ENCODE results near the gene PRKCH. TPM values are rescaled to one million over a fixed set of nuclear protein-coding genes. Genes with fewer than 3 reads are reported as not detected.

Gene PRKCH
- polyA plus RNA-seq, 2 of the 4 experiments (the other 2 are of a cell fraction), result 10.0 to 10.2 TPM

GRCh38 chr14:61368781-61369453 lies 47.5 kb downstream of the PRKCH start (continued):
- TF ChIP-seq, protein P1, sequence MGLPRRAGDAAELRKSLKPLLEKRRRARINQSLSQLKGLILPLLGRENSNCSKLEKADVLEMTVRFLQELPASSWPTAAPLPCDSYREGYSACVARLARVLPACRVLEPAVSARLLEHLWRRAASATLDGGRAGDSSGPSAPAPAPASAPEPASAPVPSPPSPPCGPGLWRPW (IDR thresholded peaks at IDR 0.05), result no peak
- no peak for TF ChIP-seq KDM1A (IDR thresholded peaks at IDR 0.05; ENCODE audit: low read depth)

DNA sequence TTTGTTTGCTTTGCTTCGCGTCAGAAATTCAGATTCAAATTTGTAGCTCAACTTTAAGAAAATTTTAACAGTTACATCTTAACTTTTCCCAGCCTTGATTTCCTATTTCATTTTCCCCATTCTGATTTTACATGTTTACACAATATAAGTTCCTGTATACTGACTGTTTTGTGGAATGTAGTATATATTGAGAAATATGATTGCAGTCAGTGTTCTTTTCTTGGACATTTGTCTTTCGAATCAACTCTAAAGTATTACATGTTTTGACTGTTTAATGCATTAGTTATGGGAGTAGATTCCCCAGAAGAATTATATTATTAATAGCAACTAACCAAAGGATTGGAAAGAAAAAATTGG lies 48.1 kb downstream of the PRKCH start:
- H3K4me1 ChIP-seq, result peaks cover 2% of the 10 kb centered on the region; the same call in 1 of the 3 replicates
- FAIRE-seq, result no peak
- H3K9me3 ChIP-seq, result peaks cover 12% of the 10 kb centered on the region
- TF ChIP-seq CTCF (IDR thresholded peaks at IDR 0.05), result no peak
- no peak for TF ChIP-seq POLR2A (IDR thresholded peaks at IDR 0.05; ENCODE audit: low read length)
- TF ChIP-seq ATOH8 (CRISPR knock-in tag; IDR thresholded peaks at IDR 0.05; ENCODE audit: low read depth), result no peak
- TF ChIP-seq FOSL2 (IDR thresholded peaks at IDR 0.05), result no peak
- TF ChIP-seq FOSL2 (CRISPR knock-in tag; IDR thresholded peaks at IDR 0.05), result no peak
- no peak for TF ChIP-seq MYC (IDR thresholded peaks at IDR 0.05; ENCODE audit: borderline replicate concordance, low read length)
- TF ChIP-seq, protein P2, sequence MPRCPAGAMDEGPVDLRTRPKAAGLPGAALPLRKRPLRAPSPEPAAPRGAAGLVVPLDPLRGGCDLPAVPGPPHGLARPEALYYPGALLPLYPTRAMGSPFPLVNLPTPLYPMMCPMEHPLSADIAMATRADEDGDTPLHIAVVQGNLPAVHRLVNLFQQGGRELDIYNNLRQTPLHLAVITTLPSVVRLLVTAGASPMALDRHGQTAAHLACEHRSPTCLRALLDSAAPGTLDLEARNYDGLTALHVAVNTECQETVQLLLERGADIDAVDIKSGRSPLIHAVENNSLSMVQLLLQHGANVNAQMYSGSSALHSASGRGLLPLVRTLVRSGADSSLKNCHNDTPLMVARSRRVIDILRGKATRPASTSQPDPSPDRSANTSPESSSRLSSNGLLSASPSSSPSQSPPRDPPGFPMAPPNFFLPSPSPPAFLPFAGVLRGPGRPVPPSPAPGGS (IDR thresholded peaks at IDR 0.05), result no peak
- TF ChIP-seq CEBPB (IDR thresholded peaks at IDR 0.05), result no peak
- no peak for TF ChIP-seq MAFK (IDR thresholded peaks at IDR 0.05; ENCODE audit: partially characterized antibody)
- TF ChIP-seq, protein P1 (IDR thresholded peaks at IDR 0.05), result no peak
- no peak for TF ChIP-seq NPAS2 (CRISPR knock-in tag; IDR thresholded peaks at IDR 0.05; ENCODE audit: borderline replicate concordance)
- TF ChIP-seq, protein P3, sequence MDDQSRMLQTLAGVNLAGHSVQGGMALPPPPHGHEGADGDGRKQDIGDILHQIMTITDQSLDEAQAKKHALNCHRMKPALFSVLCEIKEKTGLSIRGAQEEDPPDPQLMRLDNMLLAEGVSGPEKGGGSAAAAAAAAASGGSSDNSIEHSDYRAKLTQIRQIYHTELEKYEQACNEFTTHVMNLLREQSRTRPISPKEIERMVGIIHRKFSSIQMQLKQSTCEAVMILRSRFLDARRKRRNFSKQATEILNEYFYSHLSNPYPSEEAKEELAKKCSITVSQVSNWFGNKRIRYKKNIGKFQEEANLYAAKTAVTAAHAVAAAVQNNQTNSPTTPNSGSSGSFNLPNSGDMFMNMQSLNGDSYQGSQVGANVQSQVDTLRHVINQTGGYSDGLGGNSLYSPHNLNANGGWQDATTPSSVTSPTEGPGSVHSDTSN (IDR thresholded peaks at IDR 0.05), result no peak
- no peak for TF ChIP-seq FOSB (CRISPR knock-in tag; IDR thresholded peaks at IDR 0.05)
- TF ChIP-seq USF2 (IDR thresholded peaks at IDR 0.05), result no peak
- no peak for TF ChIP-seq JUN (IDR thresholded peaks at IDR 0.05)
- no peak for TF ChIP-seq HDAC2 (IDR thresholded peaks at IDR 0.05)
- TF ChIP-seq PHF8 (IDR thresholded peaks at IDR 0.05; ENCODE audit: borderline replicate concordance, low read depth), result no peak
- H3K4me3 ChIP-seq, result no peak overlapping the region
- ChIA-PET CTCF (interaction anchor here (1.0 kb wide), 1 partner anchor 9 kb away, joined by 3 read pairs; no protein-coding TSS in a partner anchor), POLR2A (interaction anchor here (0.6 kb wide), 1 partner anchor 31 kb away, joined by 3 read pairs; no protein-coding TSS in a partner anchor)
- no peak overlapping the region for H3K27ac ChIP-seq
- no peak for ATAC-seq
- H3K4me2 ChIP-seq, result no peak overlapping the region
- DNase-seq (ENCODE audit: low read depth in 1 of 2, low spot score in 1 of 2), result no peak
- 81% methylated on average over 3 of the region's 3 CpGs for WGBS (ENCODE audit: missing lambda C conversion rate)

GRCh38 chr14:61372379-61372778 lies 51.0 kb downstream of the PRKCH start:
- no peak for DNase-seq (ENCODE audit: low read depth in 1 of 2, low spot score in 1 of 2)
- H3K27ac ChIP-seq, result no peak overlapping the region
- TF ChIP-seq, protein P4, sequence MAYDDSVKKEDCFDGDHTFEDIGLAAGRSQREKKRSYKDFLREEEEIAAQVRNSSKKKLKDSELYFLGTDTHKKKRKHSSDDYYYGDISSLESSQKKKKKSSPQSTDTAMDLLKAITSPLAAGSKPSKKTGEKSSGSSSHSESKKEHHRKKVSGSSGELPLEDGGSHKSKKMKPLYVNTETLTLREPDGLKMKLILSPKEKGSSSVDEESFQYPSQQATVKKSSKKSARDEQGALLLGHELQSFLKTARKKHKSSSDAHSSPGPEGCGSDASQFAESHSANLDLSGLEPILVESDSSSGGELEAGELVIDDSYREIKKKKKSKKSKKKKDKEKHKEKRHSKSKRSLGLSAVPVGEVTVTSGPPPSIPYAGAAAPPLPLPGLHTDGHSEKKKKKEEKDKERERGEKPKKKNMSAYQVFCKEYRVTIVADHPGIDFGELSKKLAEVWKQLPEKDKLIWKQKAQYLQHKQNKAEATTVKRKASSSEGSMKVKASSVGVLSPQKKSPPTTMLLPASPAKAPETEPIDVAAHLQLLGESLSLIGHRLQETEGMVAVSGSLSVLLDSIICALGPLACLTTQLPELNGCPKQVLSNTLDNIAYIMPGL (CRISPR knock-in tag; IDR thresholded peaks at IDR 0.05; ENCODE audit: borderline replicate concordance), result no peak
- no peak for TF ChIP-seq TP53 (CRISPR knock-in tag; IDR thresholded peaks at IDR 0.05)
- TF ChIP-seq RFX5 (IDR thresholded peaks at IDR 0.05), result no peak
- no peak for TF ChIP-seq POLR2AphosphoS2 (conservative IDR thresholded peaks at IDR 0.05; ENCODE audit: low read length)
- no peak for TF ChIP-seq ZNF302 (CRISPR knock-in tag; IDR thresholded peaks at IDR 0.05)
- no peak for TF ChIP-seq USF2 (IDR thresholded peaks at IDR 0.05)
- TF ChIP-seq ZSCAN20 (CRISPR knock-in tag; IDR thresholded peaks at IDR 0.05), result no peak
- TF ChIP-seq RARB (CRISPR knock-in tag; IDR thresholded peaks at IDR 0.05), result no peak
- no peak for TF ChIP-seq NFE2L2 (conservative IDR thresholded peaks at IDR 0.05; ENCODE audit: low read length)
- TF ChIP-seq MAX (IDR thresholded peaks at IDR 0.05), result no peak
- TF ChIP-seq HDAC2 (IDR thresholded peaks at IDR 0.05), result no peak
- H3K4me1 ChIP-seq, result no peaks in the 10 kb centered on the region
- no peak overlapping the region for H3K4me3 ChIP-seq
- FAIRE-seq, result no peak
- 54% methylated on average over 2 of the region's 2 CpGs for WGBS (ENCODE audit: missing lambda C conversion rate)
- peaks cover 26% of the 10 kb centered on the region for H3K9me3 ChIP-seq
- H3K4me2 ChIP-seq, result no peak overlapping the region
- POLR2A ChIA-PET, result no interaction called here
- ATAC-seq, result no peak
- CTCF ChIA-PET, result no interaction called here

Measured in A549 (cell line).